H1 (cell line): Measurements from ENCODE around the gene SH3PXD2A. TPM values are rescaled to one million over a fixed set of nuclear protein-coding genes. Genes with fewer than 3 reads are reported as not detected.

ENCODE experiments used
- CTCF ChIA-PET: fragments of 300-600 bp; sonication (Branson Sonifier 250); formaldehyde crosslinking; loops from one replicate; lab custom pipeline; 2021; ENCODE audit not compliant: partially characterized antibody; lab: Charles Lee
- POLR2A ChIA-PET: fragments of 300-600 bp; sonication (Branson Sonifier 250); formaldehyde crosslinking; loops from one replicate; lab custom pipeline; 2021; ENCODE audit warnings: inconsistent platforms; ENCODE audit not compliant: partially characterized antibody; lab: Charles Lee
- DNase-seq, 2 experiments: peaks; one replicate each; pipeline versions ENCODE4 v3.0.0 to v3.0.0-alpha.2; 2010 to 2022; ENCODE audit warnings: low spot score in 2 of 2, low read depth in 1 of 2, mixed read lengths in 1 of 2
- FAIRE-seq: peaks from 2 replicates; lab custom pipeline; 2011; peaks lifted over from hg19 to GRCh38; lab: Jason Lieb, UNC
- H2AFZ ChIP-seq: 2 replicates; pipeline ENCODE4 v1.8.1; 2012; ENCODE audit warnings: low read length, inconsistent platforms
- H2AK5ac ChIP-seq: 2 replicates; pipeline ENCODE4 v1.6.1; 2013; ENCODE audit warnings: low read depth, low read length
- H2BK120ac ChIP-seq: replicated peaks from 2 replicates; pipeline ENCODE3; 2013; ENCODE audit warnings: low read depth, low read length, inconsistent platforms
- H2BK12ac ChIP-seq: 2 replicates; pipeline ENCODE4 v1.6.1; 2013; ENCODE audit warnings: low read depth, low read length
- H2BK15ac ChIP-seq: 2 replicates; pipeline ENCODE4 v1.6.1; 2013; ENCODE audit warnings: low read length
- H2BK20ac ChIP-seq: 2 replicates; pipeline ENCODE4 v1.6.1; 2013; ENCODE audit warnings: low read length
- H2BK5ac ChIP-seq: 2 replicates; pipeline ENCODE4 v1.6.1; 2013; ENCODE audit warnings: low read depth, low read length
- H3K14ac ChIP-seq: 2 replicates; pipeline ENCODE4 v1.6.1; 2013; ENCODE audit warnings: inconsistent platforms; ENCODE audit not compliant: insufficient read length
- H3K18ac ChIP-seq: 2 replicates; pipeline ENCODE4 v1.6.1; 2013; ENCODE audit warnings: low read length; ENCODE audit errors: extremely low read depth
- H3K23ac ChIP-seq: 2 replicates; pipeline ENCODE4 v1.6.1; 2013; ENCODE audit warnings: inconsistent platforms; ENCODE audit not compliant: insufficient read length
- H3K23me2 ChIP-seq: 2 replicates; pipeline ENCODE4 v1.6.1; 2013; ENCODE audit warnings: low read depth, low read length
- H3K27ac ChIP-seq: 2 replicates; pipeline ENCODE4 v1.6.1; 2011; ENCODE audit warnings: low read depth, low read length, inconsistent platforms
- H3K27me3 ChIP-seq, 4 experiments: replicated peaks in 1 of 4; 1 replicate in 1 of 4; 2 replicates in 3 of 4; pipeline versions ENCODE4 v1.6.1 to v1.8.1; 2011 to 2013; ENCODE audit warnings: low read length in 3 of 4, mild to moderate bottlenecking in 3 of 4, inconsistent platforms in 2 of 4, mixed read lengths in 2 of 4, moderate library complexity in 1 of 4; ENCODE audit not compliant: control insufficient read depth in 3 of 4, insufficient read depth in 3 of 4; ENCODE audit errors: extremely low read depth in 1 of 4
- H3K36me3 ChIP-seq, 4 experiments: 2 replicates each; pipeline versions ENCODE4 v1.6.1 to v1.8.1; 2011 to 2013; ENCODE audit warnings: mild to moderate bottlenecking in 4 of 4, low read length in 3 of 4, moderate library complexity in 2 of 4, control low read depth in 1 of 4, inconsistent platforms in 1 of 4; ENCODE audit not compliant: insufficient read depth in 4 of 4, control insufficient read depth in 2 of 4
- H3K4ac ChIP-seq: replicated peaks from 2 replicates; pipeline ENCODE3; 2013; ENCODE audit warnings: low read length, low read depth, mixed read lengths, inconsistent platforms; ENCODE audit not compliant: insufficient read length
- H3K4me1 ChIP-seq, 4 experiments: replicated peaks in 1 of 4; 1 replicate in 1 of 4; 2 replicates in 3 of 4; pipeline versions ENCODE4 v1.6.1 to v1.8.1; 2011 to 2013; ENCODE audit warnings: low read length in 3 of 4, inconsistent platforms in 2 of 4, mixed read lengths in 1 of 4; ENCODE audit not compliant: insufficient read depth in 4 of 4, control insufficient read depth in 3 of 4
- H3K4me2 ChIP-seq, 2 experiments: 2 replicates each; pipeline versions ENCODE4 v1.6.1 to v1.8.1; 2011 to 2013; ENCODE audit warnings: low read depth in 2 of 2, low read length in 2 of 2, control low read depth in 1 of 2, inconsistent platforms in 1 of 2, mild to moderate bottlenecking in 1 of 2; ENCODE audit not compliant: insufficient read depth in 1 of 2
- H3K4me3 ChIP-seq, 4 experiments: fragments of 200-600, 300-600 bp in 1 of 4; sonication (generic), shearing (Covaris generic), sonication (Bioruptor Twin) in 1 of 4; 2 replicates each; pipeline versions ENCODE4 v1.5.1 to v1.8.1; 2011 to 2016; ENCODE audit warnings: low read length in 4 of 4, low read depth in 3 of 4, control low read depth in 2 of 4, inconsistent platforms in 2 of 4, mild to moderate bottlenecking in 2 of 4, mixed read lengths in 1 of 4, moderate library complexity in 1 of 4; ENCODE audit not compliant: insufficient read depth in 2 of 4; ENCODE audit errors: extremely low read depth in 1 of 4
- H3K56ac ChIP-seq: replicated peaks from 2 replicates; pipeline ENCODE3; 2013; ENCODE audit warnings: low read depth, mild to moderate bottlenecking, mixed read lengths, low read length, inconsistent platforms; ENCODE audit not compliant: insufficient read length
- H3K79me1 ChIP-seq: 2 replicates; pipeline ENCODE4 v1.6.1; 2013; ENCODE audit warnings: low read depth, low read length, control low read depth
- H3K79me2 ChIP-seq, 2 experiments: 2 replicates each; pipeline versions ENCODE4 v1.6.1 to v1.8.1; 2012 to 2013; ENCODE audit warnings: low read length in 2 of 2, mild to moderate bottlenecking in 2 of 2, inconsistent platforms in 1 of 2; ENCODE audit not compliant: insufficient read depth in 2 of 2, control insufficient read depth in 1 of 2
- H3K9ac ChIP-seq, 4 experiments: replicated peaks in 1 of 4; 1 replicate in 1 of 4; 2 replicates in 3 of 4; pipeline versions ENCODE4 v1.6.1 to v1.8.1; 2011 to 2013; ENCODE audit warnings: low read depth in 3 of 4, low read length in 3 of 4, control low read depth in 2 of 4, mild to moderate bottlenecking in 2 of 4, moderate library complexity in 2 of 4, inconsistent platforms in 1 of 4; ENCODE audit errors: extremely low read depth in 1 of 4
- H3K9me3 ChIP-seq, 2 experiments: 2 replicates each; pipeline versions ENCODE4 v1.6.1 to v1.8.1; 2012 to 2013; ENCODE audit warnings: mild to moderate bottlenecking in 2 of 2, moderate library complexity in 2 of 2, control low read depth in 1 of 2, inconsistent platforms in 1 of 2, low read depth in 1 of 2, low read length in 1 of 2, mixed read lengths in 1 of 2; ENCODE audit not compliant: insufficient read depth in 2 of 2
- H4K20me1 ChIP-seq, 2 experiments: replicated peaks in 1 of 2; 2 replicates each; pipeline versions ENCODE3 to v1.8.1; 2011 to 2013; ENCODE audit warnings: inconsistent platforms in 2 of 2, low read length in 2 of 2, mild to moderate bottlenecking in 1 of 2; ENCODE audit not compliant: insufficient read depth in 2 of 2, control insufficient read depth in 1 of 2
- H4K5ac ChIP-seq: 2 replicates; pipeline ENCODE4 v1.6.1; 2013; ENCODE audit warnings: low read length, low read depth, mixed read lengths, inconsistent platforms; ENCODE audit not compliant: insufficient read length
- H4K8ac ChIP-seq: 2 replicates; pipeline ENCODE4 v1.8.0; 2013; ENCODE audit warnings: mild to moderate bottlenecking, moderate library complexity, low read length, inconsistent platforms; ENCODE audit not compliant: insufficient read depth; ENCODE audit errors: extremely low read depth
- H4K91ac ChIP-seq: replicated peaks from 2 replicates; pipeline ENCODE3; 2013; ENCODE audit warnings: low read length, mixed read lengths, inconsistent platforms; ENCODE audit not compliant: insufficient read length
- ASH2L ChIP-seq: fragments of 200-600, 300-600 bp; sonication (generic); IDR thresholded peaks from one replicate; pipeline ENCODE4 v1.7.1; 2017; ENCODE audit warnings: low read length
- BCL11A ChIP-seq, 2 experiments: IDR thresholded peaks; one replicate each; pipeline ENCODE4 v1.6.1; 2011; ENCODE audit warnings: low read depth in 2 of 2, low read length in 2 of 2, mild to moderate bottlenecking in 2 of 2
- CHD1 ChIP-seq: IDR thresholded peaks from 2 replicates; pipeline ENCODE4 v1.6.1; 2012; ENCODE audit warnings: low read depth, low read length, improper control_type of control experiment
- KDM4A ChIP-seq: IDR thresholded peaks from one replicate; pipeline ENCODE4 v1.7.1; 2012; ENCODE audit warnings: low read depth, mild to moderate bottlenecking, moderate library complexity, low read length, inconsistent platforms; ENCODE audit not compliant: severe bottlenecking
- MAFK ChIP-seq: IDR thresholded peaks from 2 replicates; pipeline ENCODE4 v1.6.1; 2012; ENCODE audit warnings: low read depth, mild to moderate bottlenecking, improper control_type of control experiment, low read length
- MAX ChIP-seq: IDR thresholded peaks from 2 replicates; pipeline ENCODE4 v1.6.1; 2012; ENCODE audit warnings: inconsistent platforms
- RNF2 ChIP-seq: fragments of 200-900, 300-1000 bp; sonication (generic); IDR thresholded peaks from 2 replicates; pipeline ENCODE4 v1.7.1; 2016; ENCODE audit warnings: borderline replicate concordance, low read depth, mild to moderate bottlenecking, antibody characterized with exemption, low read length; ENCODE audit not compliant: poor library complexity, severe bottlenecking; ENCODE audit errors: missing control alignments
- SIX5 ChIP-seq: IDR thresholded peaks from 2 replicates; pipeline ENCODE4 v1.6.1; 2011; ENCODE audit warnings: mild to moderate bottlenecking, low read depth, low read length
- SP1 ChIP-seq: IDR thresholded peaks from 2 replicates; pipeline ENCODE4 v1.6.1; 2011; ENCODE audit warnings: low read depth, low read length
- SP4 ChIP-seq: IDR thresholded peaks from 2 replicates; pipeline ENCODE4 v1.6.1; 2012; ENCODE audit warnings: low read length, inconsistent platforms
- TCF12 ChIP-seq: IDR thresholded peaks from 2 replicates; pipeline ENCODE4 v1.6.1; 2011; ENCODE audit warnings: low read depth, mild to moderate bottlenecking, low read length
- ZNF274 ChIP-seq: IDR thresholded peaks from 2 replicates; pipeline ENCODE4 v1.7.0; 2012; ENCODE audit warnings: low read length, borderline replicate concordance; ENCODE audit errors: extremely low read depth
- WGBS, 2 experiments: shearing (Covaris generic) in 1 of 2; methylation state at CpG; one replicate each; pipeline versions ENCODE4 v1.1.6 to v1.1.7; 2013 to 2015; ENCODE audit warnings: low lambda C conversion rate in 2 of 2, mixed read lengths in 2 of 2, inconsistent platforms in 1 of 2, low coverage in 1 of 2, missing lambda C conversion rate in 1 of 2; ENCODE audit not compliant: insufficient replicate concordance in 2 of 2, insufficient coverage in 1 of 2, insufficient read length in 1 of 2; ENCODE audit errors: extremely low coverage in 1 of 2, missing lambda C conversion rate in 1 of 2; 5-methylcytosine and 5-hydroxymethylcytosine counted together
- polyA plus RNA-seq, 7 experiments: library from polyadenylated mRNA; depleted of rRNA in 3 of 7; stranded (reverse) in 5 of 7; unstranded in 2 of 7; fragments of >200 nt in 5 of 7; fragments of 200-250 nt in 2 of 7; gene quantifications; 1 replicate in 5 of 7; 2 replicates in 1 of 7; 4 replicates in 1 of 7; pipeline versions ENCODE4 v1.2.1 to v1.2.3, GENCODE V29; 2011 to 2013; ENCODE audit warnings: missing spikeins in 2 of 7, mixed read lengths in 2 of 7
- total RNA-seq: library from RNA; stranded (reverse); fragmentation: NEBNext Ultra II Directional; extraction: Animal tissue kit (Norgen Biotek cat#: 25700); gene quantifications from 2 replicates; pipeline ENCODE4 v1.2.1, GENCODE V29; 2021

SH3PXD2A gene
- total and polyA plus RNA-seq, 2 of the 8 experiments (the other 6 are each of a cell fraction or from before 2014, with no cell fraction given): 5.4 to 16.3 TPM

- Histone ChIP-seq H3K14ac (no peak overlapping the region), H4K20me1 (no peaks in the 10 kb centered on the region), H3K4me2 (no peak overlapping the region), H3K27me3 (no peaks in the 10 kb centered on the region; a peak in 1 of 7 replicates), H2AFZ (no peak overlapping the region), H3K4me1 (no peaks in the 10 kb centered on the region), H3K56ac (no peak overlapping the region), H3K9ac (no peak overlapping the region), H4K5ac (no peak overlapping the region), H4K8ac (no peak overlapping the region), H2BK20ac (no peak overlapping the region), H3K27ac (no peak overlapping the region), H3K79me1 (no peaks in the 10 kb centered on the region), H4K91ac (no peak overlapping the region), H3K79me2 (no peaks in the 10 kb centered on the region), H2BK120ac (no peak overlapping the region), H2AK5ac (no peak overlapping the region), H2BK5ac (no peak overlapping the region), H3K9me3 (peaks cover 0 to 7% of the 10 kb centered on the region in 2 experiments; a peak in 1 of 4 replicates), H2BK12ac (no peak overlapping the region), H3K18ac (no peak overlapping the region), H3K23ac (no peak overlapping the region), H3K4me3 (no peak overlapping the region), H2BK15ac (no peak overlapping the region), H3K23me2 (no peaks in the 10 kb centered on the region), H3K4ac (no peak overlapping the region), H3K36me3 (no peaks in the 10 kb centered on the region; a peak in 1 of 8 replicates)
- CTCF ChIA-PET: interaction anchor here (0.7 to 8.0 kb wide), 10 partner anchors 11 to 246 kb away, joined by 4 to 91 read pairs (median 6); no protein-coding TSS in a partner anchor
- POLR2A ChIA-PET: interaction anchor here (1.0 to 1.1 kb wide), 2 partner anchors 49 to 55 kb away, joined by 3 read pairs; no protein-coding TSS in a partner anchor
- WGBS, 2 experiments: 76% methylated on average over 2 of the region's 2 CpGs; no CpG with 5 or more reads in 1 of the 2 experiments
- DNase-seq: no peak
- no peak for TF ChIP-seq ZNF274
- TF ChIP-seq SP1: no peak
- no peak for TF ChIP-seq TCF12
- TF ChIP-seq SP4: no peak
- no peak for TF ChIP-seq BCL11A (IDR thresholded peaks at IDR 0.05; ENCODE audit: low read depth in 2 of 2, low read length in 2 of 2)
- no peak for TF ChIP-seq CHD1
- TF ChIP-seq RNF2: no peak
- TF ChIP-seq ASH2L: no peak
- TF ChIP-seq SIX5: no peak
- TF ChIP-seq MAFK: no peak
- no peak for TF ChIP-seq KDM4A
- no peak for TF ChIP-seq MAX
- FAIRE-seq: no peak
Observed at GRCh38 chr10:103610083-103610472, 245.3 kb downstream of the SH3PXD2A start.
